ENCODE data around the gene TRAM2. TPM values are rescaled to one million over a fixed set of nuclear protein-coding genes. Genes with fewer than 3 reads are reported as not detected.

Gene TRAM2
- total and polyA plus RNA-seq, 10 of the 15 experiments (the other 5 are each of a cell fraction or from before 2014, with no cell fraction given) = 2.5 to 15.0 (median 11.0) TPM

GRCh38 chr6:52549428-52549827 is 27.4 kb downstream of the TRAM2 start:
- CTCF ChIA-PET = interaction anchor here (0.6 to 1.4 kb wide), 5 partner anchors 11 to 142 kb away, joined by 3 to 5 read pairs (median 4); no protein-coding TSS in a partner anchor
- POLR2A ChIA-PET = interaction anchor here (0.6 kb wide), 1 partner anchor 147 kb away, joined by 4 read pairs; no protein-coding TSS in a partner anchor
- Histone ChIP-seq H3K27ac (ENCODE audit: control insufficient read depth, insufficient read depth) (no peak overlapping the region), H3K4me3 (no peak overlapping the region), H3K9ac (ENCODE audit: control insufficient read depth, insufficient read depth, low read length) (no peak overlapping the region), H3K27me3 (replicated peaks in 1 of 2; ENCODE audit: control insufficient read depth in 2 of 2, insufficient read depth in 2 of 2, low read length in 1 of 2) (no peaks in the 10 kb centered on the region), H4K20me1 (ENCODE audit: control insufficient read depth, insufficient read depth) (no peaks in the 10 kb centered on the region), H3K36me3 (ENCODE audit: control insufficient read depth in 2 of 2, insufficient read depth in 2 of 2, low read length in 1 of 2) (no peaks in the 10 kb centered on the region; a peak in 1 of 4 replicates), H2AFZ (ENCODE audit: control insufficient read depth, low read depth, low read length) (no peak overlapping the region), H3K79me2 (ENCODE audit: control insufficient read depth, insufficient read depth, low read length) (peaks cover 30% of the 10 kb centered on the region), H3K9me3 (replicated peaks; ENCODE audit: control insufficient read depth, insufficient read depth, low read length) (no peaks in the 10 kb centered on the region), H3K4me2 (ENCODE audit: control insufficient read depth, insufficient read depth) (no peak overlapping the region), H3K4me1 (ENCODE audit: control insufficient read depth, insufficient read depth, low read length) (peaks cover 44% of the 10 kb centered on the region)
- RAD21 ChIA-PET (ENCODE audit: unreplicated experiment) = no interaction called here
- in situ Hi-C loops (cut with MboI) = no loop called here
- ATAC-seq = no peak
- FAIRE-seq = no peak
- TF ChIP-seq MEF2B (IDR thresholded peaks at IDR 0.05; ENCODE audit: partially characterized antibody, poor library complexity, severe bottlenecking) (no peak), ETV6 (conservative IDR thresholded peaks at IDR 0.05 in 1 of 2, IDR thresholded peaks at IDR 0.05 in 1 of 2; ENCODE audit: borderline replicate concordance in 1 of 2, low read depth in 1 of 2) (no peak), BCL11A (IDR thresholded peaks at IDR 0.05; ENCODE audit: low read depth, low read length) (no peak), BRCA1 (IDR thresholded peaks at IDR 0.05; ENCODE audit: low read depth, low read length) (no peak), CBFB (IDR thresholded peaks at IDR 0.05; ENCODE audit: low read depth) (no peak), ZBTB33 (IDR thresholded peaks at IDR 0.05) (no peak), SPI1 (IDR thresholded peaks at IDR 0.05; ENCODE audit: borderline replicate concordance, insufficient read depth, low read depth, low read length) (no peak), STAT3 (IDR thresholded peaks at IDR 0.05; ENCODE audit: low read depth, low read length) (no peak), NBN (IDR thresholded peaks at IDR 0.05) (no peak), CHD1 (IDR thresholded peaks at IDR 0.05; ENCODE audit: low read depth, low read length) (no peak), SIX5 (IDR thresholded peaks at IDR 0.05; ENCODE audit: low read depth, low read length, severe bottlenecking) (no peak), RELA (IDR thresholded peaks at IDR 0.05; ENCODE audit: borderline replicate concordance, partially characterized antibody) (no peak), SMAD1 (IDR thresholded peaks at IDR 0.05; ENCODE audit: low read depth, partially characterized antibody) (no peak), ELK1 (IDR thresholded peaks at IDR 0.05; ENCODE audit: low read depth, low read length) (no peak), ASH2L (IDR thresholded peaks at IDR 0.05; ENCODE audit: borderline replicate concordance, low read depth) (no peak)
- WGBS (ENCODE audit: insufficient coverage, insufficient replicate concordance, low lambda C conversion rate, missing lambda C conversion rate) = 90% methylated on average over 4 of the region's 4 CpGs
- BruUV-seq (replicated peaks) = no TSS peak
- DNase-seq (ENCODE audit: low read depth, low spot score) = no peak
- intact Hi-C loops (cut with micrococcal nuclease; ENCODE audit: unreplicated experiment) = no loop called here
- SMC1A ChIA-PET (ENCODE audit: uncharacterized antibody, unreplicated experiment) = interaction anchor here (1.0 to 1.7 kb wide), 2 partner anchors 12 to 23 kb away, joined by 3 to 5 read pairs; no protein-coding TSS in a partner anchor
